H1 (cell line): Measurements from ENCODE around the gene C16orf87. TPM values are rescaled to one million over a fixed set of nuclear protein-coding genes. Genes with fewer than 3 reads are reported as not detected.

Experiments
- CTCF ChIA-PET: fragments of 300-600 bp; sonication (Branson Sonifier 250); formaldehyde crosslinking; loops from one replicate; lab custom pipeline; 2021; ENCODE audit not compliant: partially characterized antibody; lab: Charles Lee
- POLR2A ChIA-PET: fragments of 300-600 bp; sonication (Branson Sonifier 250); formaldehyde crosslinking; loops from one replicate; lab custom pipeline; 2021; ENCODE audit warnings: inconsistent platforms; ENCODE audit not compliant: partially characterized antibody; lab: Charles Lee
- DNase-seq, 2 experiments: peaks; one replicate each; pipeline versions ENCODE4 v3.0.0 to v3.0.0-alpha.2; 2010 to 2022; ENCODE audit warnings: low spot score in 2 of 2, low read depth in 1 of 2, mixed read lengths in 1 of 2
- FAIRE-seq: peaks from 2 replicates; lab custom pipeline; 2011; peaks lifted over from hg19 to GRCh38; lab: Jason Lieb, UNC
- H2AFZ ChIP-seq: 2 replicates; pipeline ENCODE4 v1.8.1; 2012; ENCODE audit warnings: low read length, inconsistent platforms
- H2AK5ac ChIP-seq: 2 replicates; pipeline ENCODE4 v1.6.1; 2013; ENCODE audit warnings: low read depth, low read length
- H2BK120ac ChIP-seq: replicated peaks from 2 replicates; pipeline ENCODE3; 2013; ENCODE audit warnings: low read depth, low read length, inconsistent platforms
- H2BK12ac ChIP-seq: 2 replicates; pipeline ENCODE4 v1.6.1; 2013; ENCODE audit warnings: low read depth, low read length
- H2BK15ac ChIP-seq: 2 replicates; pipeline ENCODE4 v1.6.1; 2013; ENCODE audit warnings: low read length
- H2BK20ac ChIP-seq: 2 replicates; pipeline ENCODE4 v1.6.1; 2013; ENCODE audit warnings: low read length
- H2BK5ac ChIP-seq: 2 replicates; pipeline ENCODE4 v1.6.1; 2013; ENCODE audit warnings: low read depth, low read length
- H3K14ac ChIP-seq: 2 replicates; pipeline ENCODE4 v1.6.1; 2013; ENCODE audit warnings: inconsistent platforms; ENCODE audit not compliant: insufficient read length
- H3K18ac ChIP-seq: 2 replicates; pipeline ENCODE4 v1.6.1; 2013; ENCODE audit warnings: low read length; ENCODE audit errors: extremely low read depth
- H3K23ac ChIP-seq: 2 replicates; pipeline ENCODE4 v1.6.1; 2013; ENCODE audit warnings: inconsistent platforms; ENCODE audit not compliant: insufficient read length
- H3K23me2 ChIP-seq: 2 replicates; pipeline ENCODE4 v1.6.1; 2013; ENCODE audit warnings: low read depth, low read length
- H3K27ac ChIP-seq: 2 replicates; pipeline ENCODE4 v1.6.1; 2011; ENCODE audit warnings: low read depth, low read length, inconsistent platforms
- H3K27me3 ChIP-seq, 4 experiments: replicated peaks in 1 of 4; 1 replicate in 1 of 4; 2 replicates in 3 of 4; pipeline versions ENCODE4 v1.6.1 to v1.8.1; 2011 to 2013; ENCODE audit warnings: low read length in 3 of 4, mild to moderate bottlenecking in 3 of 4, inconsistent platforms in 2 of 4, mixed read lengths in 2 of 4, moderate library complexity in 1 of 4; ENCODE audit not compliant: control insufficient read depth in 3 of 4, insufficient read depth in 3 of 4; ENCODE audit errors: extremely low read depth in 1 of 4
- H3K36me3 ChIP-seq, 4 experiments: 2 replicates each; pipeline versions ENCODE4 v1.6.1 to v1.8.1; 2011 to 2013; ENCODE audit warnings: mild to moderate bottlenecking in 4 of 4, low read length in 3 of 4, moderate library complexity in 2 of 4, control low read depth in 1 of 4, inconsistent platforms in 1 of 4; ENCODE audit not compliant: insufficient read depth in 4 of 4, control insufficient read depth in 2 of 4
- H3K4ac ChIP-seq: replicated peaks from 2 replicates; pipeline ENCODE3; 2013; ENCODE audit warnings: low read length, low read depth, mixed read lengths, inconsistent platforms; ENCODE audit not compliant: insufficient read length
- H3K4me1 ChIP-seq, 4 experiments: replicated peaks in 1 of 4; 1 replicate in 1 of 4; 2 replicates in 3 of 4; pipeline versions ENCODE4 v1.6.1 to v1.8.1; 2011 to 2013; ENCODE audit warnings: low read length in 3 of 4, inconsistent platforms in 2 of 4, mixed read lengths in 1 of 4; ENCODE audit not compliant: insufficient read depth in 4 of 4, control insufficient read depth in 3 of 4
- H3K4me2 ChIP-seq, 2 experiments: 2 replicates each; pipeline versions ENCODE4 v1.6.1 to v1.8.1; 2011 to 2013; ENCODE audit warnings: low read depth in 2 of 2, low read length in 2 of 2, control low read depth in 1 of 2, inconsistent platforms in 1 of 2, mild to moderate bottlenecking in 1 of 2; ENCODE audit not compliant: insufficient read depth in 1 of 2
- H3K4me3 ChIP-seq, 4 experiments: fragments of 200-600, 300-600 bp in 1 of 4; sonication (generic), shearing (Covaris generic), sonication (Bioruptor Twin) in 1 of 4; 2 replicates each; pipeline versions ENCODE4 v1.5.1 to v1.8.1; 2011 to 2016; ENCODE audit warnings: low read length in 4 of 4, low read depth in 3 of 4, control low read depth in 2 of 4, inconsistent platforms in 2 of 4, mild to moderate bottlenecking in 2 of 4, mixed read lengths in 1 of 4, moderate library complexity in 1 of 4; ENCODE audit not compliant: insufficient read depth in 2 of 4; ENCODE audit errors: extremely low read depth in 1 of 4
- H3K56ac ChIP-seq: replicated peaks from 2 replicates; pipeline ENCODE3; 2013; ENCODE audit warnings: low read depth, mild to moderate bottlenecking, mixed read lengths, low read length, inconsistent platforms; ENCODE audit not compliant: insufficient read length
- H3K79me1 ChIP-seq: 2 replicates; pipeline ENCODE4 v1.6.1; 2013; ENCODE audit warnings: low read depth, low read length, control low read depth
- H3K79me2 ChIP-seq, 2 experiments: 2 replicates each; pipeline versions ENCODE4 v1.6.1 to v1.8.1; 2012 to 2013; ENCODE audit warnings: low read length in 2 of 2, mild to moderate bottlenecking in 2 of 2, inconsistent platforms in 1 of 2; ENCODE audit not compliant: insufficient read depth in 2 of 2, control insufficient read depth in 1 of 2
- H3K9ac ChIP-seq, 4 experiments: replicated peaks in 1 of 4; 1 replicate in 1 of 4; 2 replicates in 3 of 4; pipeline versions ENCODE4 v1.6.1 to v1.8.1; 2011 to 2013; ENCODE audit warnings: low read depth in 3 of 4, low read length in 3 of 4, control low read depth in 2 of 4, mild to moderate bottlenecking in 2 of 4, moderate library complexity in 2 of 4, inconsistent platforms in 1 of 4; ENCODE audit errors: extremely low read depth in 1 of 4
- H3K9me3 ChIP-seq, 2 experiments: 2 replicates each; pipeline versions ENCODE4 v1.6.1 to v1.8.1; 2012 to 2013; ENCODE audit warnings: mild to moderate bottlenecking in 2 of 2, moderate library complexity in 2 of 2, control low read depth in 1 of 2, inconsistent platforms in 1 of 2, low read depth in 1 of 2, low read length in 1 of 2, mixed read lengths in 1 of 2; ENCODE audit not compliant: insufficient read depth in 2 of 2
- H4K20me1 ChIP-seq, 2 experiments: replicated peaks in 1 of 2; 2 replicates each; pipeline versions ENCODE3 to v1.8.1; 2011 to 2013; ENCODE audit warnings: inconsistent platforms in 2 of 2, low read length in 2 of 2, mild to moderate bottlenecking in 1 of 2; ENCODE audit not compliant: insufficient read depth in 2 of 2, control insufficient read depth in 1 of 2
- H4K5ac ChIP-seq: 2 replicates; pipeline ENCODE4 v1.6.1; 2013; ENCODE audit warnings: low read length, low read depth, mixed read lengths, inconsistent platforms; ENCODE audit not compliant: insufficient read length
- H4K8ac ChIP-seq: 2 replicates; pipeline ENCODE4 v1.8.0; 2013; ENCODE audit warnings: mild to moderate bottlenecking, moderate library complexity, low read length, inconsistent platforms; ENCODE audit not compliant: insufficient read depth; ENCODE audit errors: extremely low read depth
- H4K91ac ChIP-seq: replicated peaks from 2 replicates; pipeline ENCODE3; 2013; ENCODE audit warnings: low read length, mixed read lengths, inconsistent platforms; ENCODE audit not compliant: insufficient read length
- ASH2L ChIP-seq: fragments of 200-600, 300-600 bp; sonication (generic); IDR thresholded peaks from one replicate; pipeline ENCODE4 v1.7.1; 2017; ENCODE audit warnings: low read length
- BCL11A ChIP-seq, 2 experiments: IDR thresholded peaks; one replicate each; pipeline ENCODE4 v1.6.1; 2011; ENCODE audit warnings: low read depth in 2 of 2, low read length in 2 of 2, mild to moderate bottlenecking in 2 of 2
- CBX8 ChIP-seq: fragments of 300-800, 300-1000 bp; sonication (generic); IDR thresholded peaks from 2 replicates; pipeline ENCODE4 v1.7.1; 2016; ENCODE audit warnings: low read depth, low read length, borderline replicate concordance
- E2F6 ChIP-seq: IDR thresholded peaks from 2 replicates; pipeline ENCODE4 v1.6.1; 2012; ENCODE audit warnings: inconsistent platforms
- EP300 ChIP-seq, 2 experiments: IDR thresholded peaks; 1 replicate in 1 of 2; 2 replicates in 1 of 2; pipeline ENCODE4 v1.6.1; 2011 to 2012; ENCODE audit warnings: low read depth in 2 of 2, low read length in 2 of 2, mild to moderate bottlenecking in 2 of 2, borderline replicate concordance in 1 of 2, inconsistent platforms in 1 of 2, moderate library complexity in 1 of 2
- HDAC6 ChIP-seq: IDR thresholded peaks from one replicate; pipeline ENCODE4 v1.7.1; 2012; ENCODE audit warnings: low read depth, mild to moderate bottlenecking, inconsistent platforms, low read length, moderate library complexity
- JUN ChIP-seq: IDR thresholded peaks from 2 replicates; pipeline ENCODE4 v1.6.1; 2011; ENCODE audit warnings: low read depth, mild to moderate bottlenecking, improper control_type of control experiment, low read length
- JUND ChIP-seq: IDR thresholded peaks from 2 replicates; pipeline ENCODE4 v1.6.1; 2011; ENCODE audit warnings: mild to moderate bottlenecking, improper control_type of control experiment, low read length
- NANOG ChIP-seq: IDR thresholded peaks from 2 replicates; pipeline ENCODE4 v1.6.1; 2011; ENCODE audit warnings: low read length, low read depth, mild to moderate bottlenecking, inconsistent platforms; ENCODE audit not compliant: insufficient read depth, poor library complexity, severe bottlenecking
- PHF8 ChIP-seq: fragments of 200-600 bp; sonication (generic); conservative IDR thresholded peaks from 2 replicates; pipeline ENCODE4 v1.7.1; 2012; ENCODE audit warnings: low read depth, mild to moderate bottlenecking, inconsistent platforms, low read length, moderate library complexity
- POU5F1 ChIP-seq: IDR thresholded peaks from 2 replicates; pipeline ENCODE4 v1.6.1; 2011; ENCODE audit warnings: low read depth, mild to moderate bottlenecking, low read length, moderate library complexity
- SP2 ChIP-seq: IDR thresholded peaks from 2 replicates; pipeline ENCODE4 v1.6.1; 2012; ENCODE audit warnings: mild to moderate bottlenecking, low read length, inconsistent platforms
- TBP ChIP-seq: IDR thresholded peaks from 2 replicates; pipeline ENCODE4 v1.6.1; 2011; ENCODE audit warnings: low read depth, low read length, improper control_type of control experiment
- ZNF274 ChIP-seq: IDR thresholded peaks from 2 replicates; pipeline ENCODE4 v1.7.0; 2012; ENCODE audit warnings: low read length, borderline replicate concordance; ENCODE audit errors: extremely low read depth
- WGBS, 2 experiments: shearing (Covaris generic) in 1 of 2; methylation state at CpG; one replicate each; pipeline versions ENCODE4 v1.1.6 to v1.1.7; 2013 to 2015; ENCODE audit warnings: low lambda C conversion rate in 2 of 2, mixed read lengths in 2 of 2, inconsistent platforms in 1 of 2, low coverage in 1 of 2, missing lambda C conversion rate in 1 of 2; ENCODE audit not compliant: insufficient replicate concordance in 2 of 2, insufficient coverage in 1 of 2, insufficient read length in 1 of 2; ENCODE audit errors: extremely low coverage in 1 of 2, missing lambda C conversion rate in 1 of 2; 5-methylcytosine and 5-hydroxymethylcytosine counted together
- polyA plus RNA-seq, 7 experiments: library from polyadenylated mRNA; depleted of rRNA in 3 of 7; stranded (reverse) in 5 of 7; unstranded in 2 of 7; fragments of >200 nt in 5 of 7; fragments of 200-250 nt in 2 of 7; gene quantifications; 1 replicate in 5 of 7; 2 replicates in 1 of 7; 4 replicates in 1 of 7; pipeline versions ENCODE4 v1.2.1 to v1.2.3, GENCODE V29; 2011 to 2013; ENCODE audit warnings: missing spikeins in 2 of 7, mixed read lengths in 2 of 7
- total RNA-seq: library from RNA; stranded (reverse); fragmentation: NEBNext Ultra II Directional; extraction: Animal tissue kit (Norgen Biotek cat#: 25700); gene quantifications from 2 replicates; pipeline ENCODE4 v1.2.1, GENCODE V29; 2021

Gene C16orf87
- total and polyA plus RNA-seq, 2 of the 8 experiments (the other 6 are each of a cell fraction or from before 2014, with no cell fraction given) = 4.8 to 21.8 TPM

- Histone ChIP-seq H3K79me1 (no peaks in the 10 kb centered on the region; the same call in 1 of the 2 replicates), H2BK20ac (no peak overlapping the region), H2AFZ (no peak overlapping the region), H3K4me1 (no peaks in the 10 kb centered on the region), H4K8ac (no peak overlapping the region; the same call in 1 of the 2 replicates), H3K23ac (no peak overlapping the region), H3K27me3 (no peaks in the 10 kb centered on the region), H3K14ac (no peak overlapping the region), H4K5ac (no peak overlapping the region), H2BK5ac (no peak overlapping the region), H3K23me2 (no peaks in the 10 kb centered on the region), H3K18ac (no peak overlapping the region), H2AK5ac (no peak overlapping the region), H4K91ac (no peak overlapping the region), H2BK120ac (no peak overlapping the region), H3K9ac (no peak overlapping the region), H3K36me3 (no peaks in the 10 kb centered on the region), H4K20me1 (no peaks in the 10 kb centered on the region), H3K27ac (no peak overlapping the region), H3K4ac (no peak overlapping the region), H3K4me2 (no peak overlapping the region), H3K4me3 (no peak overlapping the region), H2BK12ac (no peak overlapping the region), H2BK15ac (no peak overlapping the region), H3K56ac (no peak overlapping the region), H3K79me2 (peaks cover 0 to 72% of the 10 kb centered on the region in 2 experiments; a peak in 2 of 4 replicates), H3K9me3 (no peaks in the 10 kb centered on the region; a peak in 1 of 4 replicates)
- ChIA-PET CTCF (interaction anchor here (0.6 to 1.0 kb wide), 3 partner anchors 10 to 138 kb away, joined by 3 to 4 read pairs (median 3); no protein-coding TSS in a partner anchor), POLR2A (interaction anchor here (0.7 kb wide), 1 partner anchor 8 kb away, joined by 3 read pairs; no protein-coding TSS in a partner anchor)
- FAIRE-seq (no peak), DNase-seq (no peak)
- WGBS, 2 experiments = 94% methylated on average over 5 of the region's 5 CpGs; no CpG with 5 or more reads in 1 of the 2 experiments
- no peak for TF ChIP-seq CBX8
- no peak for TF ChIP-seq E2F6
- TF ChIP-seq TBP = no peak
- TF ChIP-seq ZNF274 = no peak
- no peak for TF ChIP-seq JUND
- no peak for TF ChIP-seq BCL11A (IDR thresholded peaks at IDR 0.05; ENCODE audit: low read depth in 2 of 2, low read length in 2 of 2)
- no peak for TF ChIP-seq HDAC6
- no peak for TF ChIP-seq JUN
- no peak for TF ChIP-seq EP300 (IDR thresholded peaks at IDR 0.05; ENCODE audit: borderline replicate concordance in 1 of 2, low read depth in 2 of 2, low read length in 2 of 2)
- TF ChIP-seq SP2 = no peak
- TF ChIP-seq PHF8 = no peak
- TF ChIP-seq NANOG = no peak
- no peak for TF ChIP-seq POU5F1
- TF ChIP-seq ASH2L = no peak
Observed at GRCh38 chr16:46811682-46812081, 19.3 kb downstream of the C16orf87 start.
